GM19463 (cell line): ENCODE data around the gene GRIN1.

ENCODE experiments used
- ATAC-seq: cut with Tn5 transposase; IDR thresholded peaks from one replicate; pipeline ENCODE4 v1.9.1; 2021; ENCODE audit warnings: mild to moderate bottlenecking, moderate library complexity; ENCODE audit not compliant: unreplicated experiment

Gene GRIN1

DNA sequence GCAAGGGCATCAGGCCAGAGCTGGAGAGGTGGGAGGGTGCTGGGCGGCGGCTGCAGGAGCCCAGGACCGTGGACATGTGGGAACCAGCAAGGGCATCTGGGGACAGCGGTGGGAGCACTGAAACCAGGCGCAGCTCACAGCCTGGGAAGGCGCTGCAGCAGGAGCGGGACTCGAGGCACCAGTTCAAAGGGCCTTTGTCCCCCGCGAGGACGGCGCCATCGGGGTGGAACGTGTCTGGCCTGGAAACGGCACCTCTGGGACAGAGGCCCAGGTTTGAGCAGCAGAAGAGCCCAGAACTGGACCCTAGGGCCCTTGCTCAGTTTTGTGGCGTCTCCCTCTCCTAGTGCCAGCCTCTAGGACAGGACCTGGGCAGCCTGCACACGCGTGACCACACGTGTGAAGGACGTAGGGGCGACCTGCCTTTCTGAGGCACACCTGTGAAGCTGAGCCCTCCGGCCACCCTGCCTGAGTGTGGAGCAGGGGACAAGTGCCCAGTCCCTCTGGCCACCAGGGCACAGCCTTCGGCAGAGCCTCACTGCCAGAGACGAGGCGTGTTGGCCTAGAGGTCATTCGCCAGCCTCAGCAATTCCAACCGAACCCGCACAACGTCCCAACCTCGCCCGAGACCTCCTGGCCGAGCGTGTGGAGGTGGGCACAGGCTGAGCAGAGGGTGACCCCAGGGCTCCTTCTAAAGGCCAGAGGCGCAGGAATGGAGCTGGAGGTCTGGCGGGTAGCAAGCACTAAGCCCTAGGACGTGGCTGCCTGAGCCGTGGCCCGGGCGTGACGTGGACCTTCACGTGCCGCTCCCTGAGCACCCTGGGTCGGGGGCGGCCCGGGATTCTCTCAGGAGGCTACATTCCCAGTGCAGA, 35.1 kb downstream of the GRIN1 start:
- no peak for ATAC-seq

DNA sequence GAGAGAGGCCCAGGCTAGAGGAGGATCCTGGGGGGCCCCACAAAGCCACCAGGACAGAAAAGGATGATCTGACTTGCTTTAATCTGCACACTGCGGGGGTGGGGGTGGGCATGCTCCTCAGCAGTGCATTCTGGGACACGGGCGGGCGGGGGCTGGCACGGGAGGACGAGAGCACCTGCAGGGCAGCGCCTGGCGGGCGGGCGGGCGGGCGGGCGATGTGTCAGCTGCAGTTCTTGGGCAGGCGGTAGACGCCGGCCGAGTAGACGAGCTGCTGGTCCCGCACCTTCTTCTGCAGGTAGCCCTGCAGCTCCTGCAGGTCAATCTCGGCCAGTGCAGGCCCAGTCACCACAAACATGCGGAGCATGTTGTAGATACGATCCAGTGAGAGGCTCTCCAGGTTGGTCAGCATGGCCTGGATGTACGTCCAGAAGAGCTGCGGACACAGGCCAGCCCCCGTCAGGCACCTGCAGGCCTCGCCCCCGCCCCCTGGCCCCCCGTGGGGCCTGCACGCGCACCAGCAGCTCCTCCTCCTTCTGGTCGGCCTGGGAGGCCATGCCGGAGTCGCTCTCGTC, 35.9 kb downstream of the GRIN1 start:
- ATAC-seq = no peak

DNA sequence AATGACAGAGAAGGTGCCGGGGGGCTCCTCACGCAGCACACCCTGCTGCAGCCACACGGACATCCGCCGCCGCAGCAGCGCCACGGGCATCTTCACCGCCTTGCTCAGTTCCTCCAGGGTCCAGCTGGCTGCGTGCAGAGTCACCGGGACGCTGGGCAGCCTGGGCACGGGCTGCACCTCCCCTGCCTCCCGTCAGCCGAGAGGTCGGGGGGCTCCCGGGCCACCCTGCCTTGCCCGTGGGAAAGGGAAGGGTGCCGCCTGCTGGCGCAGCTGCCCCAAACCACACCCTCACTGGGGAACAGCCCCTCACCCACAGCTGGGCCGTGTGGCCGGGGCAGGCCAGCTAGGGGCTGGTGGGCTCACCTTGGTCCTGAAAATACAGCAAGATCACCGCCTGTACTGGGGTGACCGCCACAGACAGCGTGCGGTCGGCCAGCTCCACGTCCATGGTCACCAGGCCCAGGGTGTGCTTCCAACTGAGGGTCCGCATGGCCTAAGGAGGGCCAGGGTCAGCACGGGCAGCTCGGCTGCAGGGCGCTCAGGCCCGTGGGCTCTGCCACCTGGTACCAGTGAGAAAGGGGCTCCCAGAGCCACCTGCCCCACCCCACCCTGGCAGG, 36.5 kb downstream of the GRIN1 start:
- no peak for ATAC-seq

DNA sequence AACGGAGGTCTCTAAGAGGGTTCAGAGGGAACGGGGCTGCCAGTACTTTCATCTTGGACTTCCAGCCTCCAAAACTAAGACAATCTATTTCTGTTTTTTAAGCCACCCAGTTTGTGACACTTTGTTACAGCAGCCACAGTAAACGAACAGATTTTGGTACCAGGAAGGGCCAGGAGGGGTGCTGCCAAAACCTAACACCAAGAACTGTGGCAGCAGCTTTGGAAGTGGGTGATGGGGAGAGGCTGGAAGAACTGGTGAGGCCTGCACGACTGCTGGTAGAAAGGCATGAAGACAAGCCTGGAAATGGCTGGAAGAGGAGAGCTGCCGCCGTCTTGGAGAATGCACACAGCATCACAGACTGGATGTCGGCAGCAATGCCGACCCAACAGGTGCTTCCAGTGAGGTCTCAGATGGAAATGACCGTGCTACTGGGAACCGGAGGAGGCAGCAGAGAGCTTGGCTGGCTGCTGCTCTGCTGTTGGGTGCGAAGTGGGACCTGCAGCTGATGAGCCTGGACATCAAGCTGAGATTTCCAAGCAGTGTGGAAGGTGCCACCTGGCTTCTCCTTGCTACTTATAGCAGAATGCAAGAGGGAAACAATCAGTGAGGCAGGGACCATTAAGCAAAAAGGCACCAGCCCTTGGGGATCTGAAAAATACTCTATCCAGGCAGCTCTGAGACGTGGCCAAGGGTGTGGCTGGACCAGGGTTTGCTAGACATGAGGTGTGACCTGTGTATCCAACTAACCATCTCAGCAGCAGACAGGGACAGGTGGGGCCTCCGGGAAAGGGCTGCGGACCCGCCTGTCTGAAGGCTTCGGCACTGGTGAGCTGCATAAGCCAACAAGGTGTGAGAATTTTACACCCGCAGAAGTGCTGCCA, 37.6 kb downstream of the GRIN1 start:
- ATAC-seq = no peak

DNA sequence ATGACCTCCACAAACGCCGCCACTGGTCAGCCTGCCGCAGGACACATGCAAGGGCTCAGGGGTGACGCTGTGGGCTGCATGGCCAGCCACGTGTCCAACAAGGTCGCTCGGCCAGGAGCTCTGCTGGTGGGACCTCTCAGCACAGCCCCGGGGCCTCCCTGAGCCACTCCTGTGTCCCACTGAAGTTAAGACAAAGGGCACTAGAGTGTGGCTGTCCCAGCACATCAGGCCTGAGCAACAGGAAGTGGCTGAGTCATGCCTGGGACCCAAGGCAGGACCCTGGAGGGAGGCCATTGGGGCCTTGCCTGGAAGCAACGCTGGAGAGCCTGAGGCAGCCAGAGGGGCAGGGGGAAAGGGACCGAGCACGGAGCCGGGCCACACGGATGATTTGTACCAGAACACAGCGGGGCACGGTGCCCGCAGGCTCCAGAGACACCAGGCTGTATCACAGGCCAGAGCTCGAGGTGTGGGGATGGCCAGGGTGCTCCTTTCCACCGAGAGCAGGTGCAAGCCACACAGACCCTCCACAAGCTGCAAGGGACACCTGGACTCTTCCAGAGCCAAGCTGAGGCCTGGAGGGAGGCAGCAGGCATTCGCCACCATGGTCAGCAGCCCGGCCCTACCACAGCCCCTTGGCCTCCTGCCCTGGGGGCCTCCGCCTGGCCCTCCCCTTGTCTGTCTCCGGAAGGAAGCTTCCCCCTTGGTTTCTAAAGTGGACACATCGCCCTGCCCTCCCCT, 39.4 kb downstream of the GRIN1 start:
- no peak for ATAC-seq

DNA sequence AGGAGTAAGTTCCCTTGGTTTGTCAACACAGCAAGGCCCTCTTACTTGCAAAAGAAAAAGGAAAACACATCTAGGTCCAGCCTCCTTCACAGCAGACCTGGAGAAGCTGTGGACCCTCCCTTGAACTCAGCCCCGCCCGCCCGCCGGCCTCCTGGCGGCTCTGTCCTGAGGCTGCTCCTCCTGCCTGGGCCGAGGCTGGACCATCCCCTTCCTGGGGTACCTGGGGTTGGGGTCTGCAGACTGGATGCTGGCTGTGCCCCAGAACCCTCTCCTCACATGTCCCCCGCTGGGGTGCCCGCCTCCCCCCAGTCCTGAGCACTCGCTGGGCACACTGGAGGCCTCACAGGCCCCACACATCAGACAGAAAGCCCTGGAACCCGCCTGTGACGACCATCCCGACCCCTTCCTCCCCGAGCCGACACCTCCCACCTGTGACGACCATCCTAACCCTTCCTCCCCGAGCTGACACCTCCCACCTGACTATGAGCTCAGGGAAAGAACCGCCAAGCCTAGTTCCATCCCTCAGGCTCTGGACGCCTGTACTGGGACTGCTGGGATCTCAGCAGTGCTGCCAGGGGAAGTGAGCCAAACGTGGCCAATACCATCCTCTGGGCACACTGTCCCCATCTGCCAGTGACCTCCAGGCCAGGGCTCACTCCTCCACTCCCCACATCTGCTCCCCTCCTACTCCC, 40.1 kb downstream of the GRIN1 start:
- no peak for ATAC-seq

DNA sequence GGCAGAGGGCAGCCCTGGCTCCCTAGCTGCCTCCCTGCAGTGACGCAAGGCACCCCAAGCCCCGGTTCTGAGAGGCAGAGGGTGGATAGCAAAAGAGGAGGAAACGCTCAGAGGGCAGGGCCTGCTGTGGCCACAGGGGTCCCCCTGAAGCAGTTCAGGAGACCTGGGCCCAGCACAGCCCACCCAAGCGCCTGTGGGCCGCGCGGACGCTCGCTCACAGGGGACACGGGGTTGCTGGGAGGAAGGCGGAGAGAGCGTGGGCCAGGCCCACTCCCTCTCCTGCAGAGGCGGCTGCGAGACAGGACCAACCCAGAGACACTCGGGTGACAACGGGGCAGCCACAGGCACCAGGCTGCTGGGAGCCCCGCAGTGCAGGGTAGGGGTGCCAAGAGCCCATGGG, 40.8 kb downstream of the GRIN1 start:
- no peak for ATAC-seq

DNA sequence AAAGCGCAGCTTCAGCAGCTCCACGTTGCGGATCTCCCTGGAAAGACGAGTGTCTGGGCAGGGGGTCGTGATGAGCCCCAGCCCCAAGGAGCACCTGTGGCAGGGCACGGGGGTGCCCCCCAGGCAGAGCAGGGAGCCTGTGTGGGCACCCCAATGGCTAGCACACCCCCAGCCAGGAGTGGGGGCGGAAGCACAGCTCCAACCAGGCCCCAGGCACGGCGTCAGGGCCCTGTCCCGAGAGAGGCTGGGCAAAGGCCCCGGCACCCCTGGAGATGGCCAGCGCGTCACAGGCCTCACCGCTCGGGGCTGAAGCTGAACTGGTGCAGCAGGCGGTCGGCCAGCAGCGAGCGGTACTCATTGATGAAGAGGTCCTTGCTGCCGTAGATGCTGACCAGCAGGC, 41.5 kb downstream of the GRIN1 start:
- no peak for ATAC-seq

DNA sequence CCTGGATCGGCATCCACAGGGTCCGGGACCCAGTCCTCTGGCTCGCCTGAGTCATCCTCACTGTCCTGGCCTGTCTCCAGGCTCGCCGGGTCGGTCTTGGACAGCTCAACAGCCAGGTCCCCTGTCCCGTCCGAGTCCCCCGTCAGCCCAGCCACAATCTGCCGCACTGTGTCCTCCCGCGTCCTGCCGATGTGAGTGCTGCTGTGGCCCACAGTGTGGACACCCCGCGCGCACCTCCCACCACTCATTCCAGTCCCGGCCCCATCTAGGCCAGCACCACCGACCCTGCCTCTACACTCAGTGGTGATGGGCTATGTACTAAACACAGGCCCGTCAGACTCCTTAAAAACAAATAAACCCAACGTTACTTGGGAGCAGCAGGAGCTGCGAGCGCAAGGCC, 42.7 kb downstream of the GRIN1 start:
- no peak for ATAC-seq

DNA sequence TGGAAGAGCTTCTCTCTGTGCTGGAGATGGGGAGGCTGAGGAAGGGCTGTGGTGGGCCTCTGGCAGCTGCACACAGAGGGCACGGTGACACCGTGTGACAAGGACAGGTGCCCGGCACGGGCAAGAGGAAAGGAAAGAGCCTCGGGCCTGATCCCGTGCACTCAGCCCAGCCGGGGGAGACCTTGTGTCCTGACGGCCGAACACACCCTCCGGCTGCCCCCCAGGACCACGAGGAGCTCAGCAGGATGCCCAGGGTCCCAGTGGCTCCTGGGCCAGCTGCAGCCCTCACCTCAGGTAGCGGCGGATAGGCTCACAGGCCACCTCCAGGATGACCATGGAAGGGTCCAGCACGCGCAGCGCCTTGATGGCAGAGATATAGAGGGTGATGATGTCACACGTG, 43.9 kb downstream of the GRIN1 start:
- no peak for ATAC-seq

DNA sequence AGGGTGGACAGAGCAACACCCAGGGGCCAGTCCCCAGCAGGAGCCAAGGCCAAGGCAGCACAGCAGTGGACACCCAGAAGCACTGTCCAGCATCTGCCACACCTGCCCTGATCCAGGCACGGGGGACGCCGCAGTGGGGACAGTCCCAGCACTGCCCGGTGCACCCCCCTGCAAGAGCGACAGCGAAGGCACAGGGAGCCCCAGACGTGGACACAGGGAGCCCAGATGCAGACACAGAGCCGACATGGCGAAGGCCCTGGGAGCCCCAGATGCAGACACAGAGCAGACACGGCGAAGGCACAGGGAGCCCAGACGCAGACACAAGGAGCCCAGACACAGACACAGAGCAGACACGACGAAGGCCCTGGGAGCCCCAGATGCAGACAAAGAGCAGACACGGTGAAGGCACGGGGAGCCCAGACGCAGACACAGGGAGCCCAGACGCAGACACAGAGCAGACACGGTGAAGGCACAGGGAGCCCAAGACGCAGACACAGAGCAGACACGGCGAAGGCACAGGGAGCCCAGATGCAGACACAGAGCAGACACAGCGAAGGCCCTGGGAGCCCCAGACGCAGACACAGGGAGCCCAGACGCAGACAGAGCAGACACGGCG, 45.1 kb downstream of the GRIN1 start:
- no peak for ATAC-seq

DNA sequence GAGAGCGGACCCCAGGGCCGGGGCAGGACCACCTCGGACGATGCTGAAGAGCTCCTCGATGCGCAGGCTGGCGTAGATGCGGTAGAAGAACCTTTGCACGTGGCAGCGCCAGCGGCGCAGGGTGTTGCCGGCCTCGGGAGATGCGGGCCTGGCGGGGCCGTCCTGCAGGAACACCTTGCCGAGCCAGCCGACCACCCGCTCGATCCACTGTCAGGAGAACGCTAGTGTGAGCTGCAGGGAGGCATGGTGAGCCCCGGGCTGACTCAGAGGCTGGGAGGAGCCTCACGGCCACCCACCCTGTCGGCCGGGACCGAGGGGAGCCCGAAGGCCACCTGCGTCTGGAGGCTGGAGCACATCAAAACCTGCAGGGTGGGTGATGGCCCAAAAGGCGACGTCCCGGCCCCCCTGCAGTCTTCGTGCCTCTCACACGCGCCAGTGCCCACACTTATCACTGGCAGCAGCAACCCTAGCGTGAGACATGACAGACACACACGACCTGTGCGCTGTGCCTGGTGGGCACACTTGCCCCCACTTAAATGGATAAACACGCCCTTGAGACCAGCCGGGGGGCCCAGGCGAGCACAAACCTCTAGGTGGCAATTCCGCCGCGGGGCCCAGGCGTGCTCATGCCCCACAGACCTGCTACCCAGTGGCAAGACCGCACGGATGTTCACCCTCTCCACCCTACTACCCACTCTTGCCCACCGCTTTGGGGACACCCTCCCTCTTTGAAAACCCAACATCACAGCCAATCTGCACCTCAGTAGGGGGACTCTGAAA, 46.1 kb downstream of the GRIN1 start:
- no peak for ATAC-seq

DNA sequence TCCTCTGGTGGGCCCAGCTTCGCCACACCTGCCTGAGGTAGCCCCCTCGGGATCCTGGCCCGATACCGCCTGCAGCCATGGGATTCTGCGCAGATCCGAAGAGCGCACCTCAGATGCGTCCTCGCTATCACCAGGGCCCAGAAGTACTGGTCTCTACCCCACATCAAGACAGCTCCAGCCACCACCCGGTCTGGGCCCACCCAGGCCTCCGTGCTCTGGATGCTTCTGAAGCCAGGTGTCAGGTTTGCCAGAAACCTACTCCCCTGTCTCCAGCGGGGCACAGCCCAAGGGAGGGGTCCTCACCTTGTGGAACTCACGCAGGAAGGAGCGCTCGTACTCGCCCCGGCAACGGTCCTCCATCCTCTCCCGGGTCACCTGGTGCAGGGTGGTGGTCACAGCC, 47.0 kb downstream of the GRIN1 start:
- ATAC-seq = no peak

DNA sequence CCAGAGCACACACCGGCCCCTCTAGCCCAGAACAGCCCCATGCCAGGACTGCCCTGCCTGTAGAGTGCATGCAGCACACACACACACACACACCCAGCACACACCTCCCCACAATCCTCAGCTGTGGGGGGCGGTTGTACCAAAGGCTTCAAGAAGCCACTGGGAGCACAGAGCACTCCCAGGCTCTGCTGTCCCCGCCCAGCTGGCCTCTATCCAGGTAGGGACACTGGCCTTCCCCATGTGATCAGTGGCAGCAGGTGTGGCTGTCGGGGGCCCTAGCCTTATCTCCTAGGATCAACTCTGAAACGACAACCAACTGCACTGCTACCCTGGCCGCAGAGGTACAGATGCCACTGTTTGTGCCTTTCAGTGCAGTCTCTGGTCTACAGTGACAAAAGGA, 47.4 kb downstream of the GRIN1 start:
- no peak for ATAC-seq

DNA sequence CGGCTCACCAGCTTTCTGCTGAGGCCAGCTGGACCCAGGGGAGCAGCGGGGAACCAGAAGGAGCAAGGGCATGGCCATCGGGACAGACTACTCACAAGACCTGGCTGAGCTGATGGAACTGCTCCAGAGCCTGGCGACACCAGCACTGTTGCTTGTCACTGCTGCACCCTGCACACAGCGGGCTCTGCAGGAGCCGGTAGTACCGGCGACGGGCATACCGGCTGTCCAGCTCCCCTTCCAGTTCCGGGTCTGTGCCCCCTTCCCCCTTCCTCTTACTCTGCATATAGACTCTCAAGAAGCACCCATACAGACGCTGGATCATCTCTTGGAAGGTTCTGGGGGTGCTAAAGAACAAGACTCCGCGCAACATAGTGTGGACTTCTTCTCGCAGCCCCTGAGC, 48.4 kb downstream of the GRIN1 start:
- ATAC-seq = no peak

DNA sequence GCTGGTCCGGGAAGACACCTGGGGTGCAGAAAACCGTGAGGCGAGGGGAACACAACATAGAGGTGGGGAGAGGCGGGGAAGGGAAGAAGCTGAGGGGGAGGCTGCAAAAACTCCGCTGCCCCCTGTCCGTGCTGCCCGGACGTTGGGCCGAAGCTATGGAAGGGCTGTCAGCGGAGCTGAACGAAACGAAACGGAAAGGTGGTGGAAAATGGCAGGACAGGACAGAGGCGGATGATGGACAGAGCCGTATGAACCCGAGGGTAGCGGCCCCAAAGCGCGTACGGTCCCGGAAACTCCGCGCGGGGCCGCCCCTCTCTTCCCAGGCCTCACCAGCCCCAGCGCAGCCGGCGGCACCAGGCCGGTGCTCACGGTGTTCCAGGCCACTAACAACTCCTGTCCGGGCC, 49.1 kb downstream of the GRIN1 start:
- ATAC-seq = peak; percentile 10

DNA sequence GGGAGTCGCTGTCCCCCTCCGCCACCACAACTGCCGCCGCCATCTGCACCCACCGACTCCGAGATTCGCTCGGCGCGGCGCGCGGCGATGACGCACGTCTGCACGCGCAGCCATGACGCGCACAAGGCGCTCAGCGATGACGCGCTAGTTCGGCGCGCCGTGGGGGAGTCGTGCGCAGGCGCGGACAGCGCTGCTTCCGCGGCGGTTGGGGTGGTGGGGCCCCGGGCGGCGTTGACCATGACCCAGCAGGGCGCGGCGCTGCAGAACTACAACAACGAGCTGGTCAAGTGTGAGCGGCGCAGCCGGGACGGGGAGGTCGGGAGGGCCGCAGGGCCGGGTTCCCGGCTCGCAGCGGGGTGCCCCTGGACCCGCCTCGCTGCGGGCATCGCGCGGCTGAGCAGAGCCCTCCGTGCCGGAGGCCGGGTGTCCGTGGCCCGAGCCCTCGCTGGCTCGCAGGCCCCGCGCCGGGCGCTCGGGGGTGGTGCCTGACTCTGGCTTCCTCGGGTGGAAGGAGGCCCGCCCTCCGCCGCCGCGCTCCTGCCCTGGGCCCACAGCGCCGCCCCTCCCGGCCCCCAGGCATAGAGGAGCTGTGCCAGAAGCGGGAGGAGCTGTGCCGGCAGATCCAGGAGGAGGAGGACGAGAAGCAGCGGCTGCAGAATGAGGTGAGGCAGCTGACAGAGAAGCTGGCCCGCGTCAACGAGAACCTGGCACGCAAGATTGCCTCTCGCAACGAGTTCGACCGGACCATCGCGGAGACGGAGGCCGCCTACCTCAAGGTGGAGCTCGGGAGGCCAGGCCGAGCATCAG, 49.7 kb downstream of the GRIN1 start, which contains the start of the genes ANAPC2 and SSNA1:
TSS of gene ANAPC2 (minus strand) at position 71 of the 807 bp plus-strand sequence. CDS start at position 43, 28 bp downstream.
TSS of gene SSNA1 (plus strand) at position 187 of the 807 bp plus-strand sequence. CDS start at position 238, 51 bp downstream.
- peak; percentile 85 for ATAC-seq
